HEK293 (cell line): ENCODE results near the gene ZNF708.

Experiments
- CTCF ChIA-PET: fragments of 350-600 bp; formaldehyde crosslinking; extraction: SDS; loops from one replicate; lab custom pipeline; 2021; ENCODE audit warnings: antibody characterized with exemption; lab: Yijun Ruan, JAX
- POLR2A ChIA-PET: fragments of 300-600 bp; formaldehyde crosslinking; extraction: SDS; loops from one replicate; lab custom pipeline; 2020; ENCODE audit warnings: antibody characterized with exemption, inconsistent platforms; lab: Yijun Ruan, JAX
- H3K27ac ChIP-seq: fragments of 200-500 bp; sonication (Bioruptor generic); 2 replicates; pipeline ENCODE4 v1.5.1; 2014; ENCODE audit warnings: low read depth, low read length, control low read depth, inconsistent platforms; ENCODE audit errors: extremely low read depth
- H3K36me3 ChIP-seq, 2 experiments: fragments of 200-500 bp in 1 of 2; sonication (Bioruptor generic) in 1 of 2; 1 replicate in 1 of 2; 2 replicates in 1 of 2; pipeline ENCODE4 v1.5.1; 2014 to 2017; ENCODE audit warnings: inconsistent platforms in 2 of 2, low read length in 2 of 2; ENCODE audit not compliant: control insufficient read depth in 2 of 2, insufficient read depth in 1 of 2
- H3K4me1 ChIP-seq: fragments of 200-500 bp; sonication (Bioruptor generic); 2 replicates; pipeline ENCODE4 v1.5.1; 2014; ENCODE audit warnings: mild to moderate bottlenecking, low read length, inconsistent platforms; ENCODE audit not compliant: control insufficient read depth, insufficient read depth
- H3K4me3 ChIP-seq: 2 replicates; pipeline ENCODE4 v1.5.1; 2011; ENCODE audit warnings: low read depth, mild to moderate bottlenecking, control low read depth, low read length, moderate library complexity
- H3K9me3 ChIP-seq: fragments of 200-500 bp; sonication (Bioruptor generic); 2 replicates; pipeline ENCODE4 v1.5.1; 2014; ENCODE audit warnings: low read depth, low read length, inconsistent platforms; ENCODE audit not compliant: control insufficient read depth, insufficient read depth
- GLI4 ChIP-seq: fragments of 450-650 bp; formaldehyde crosslinking; IDR thresholded peaks from 2 replicates; pipeline ENCODE4 v1.5.1; 2016; ENCODE audit warnings: missing biosample characterization, missing genetic modification characterization
- HOXC10 ChIP-seq: sonication (generic); formaldehyde crosslinking; IDR thresholded peaks from 2 replicates; pipeline ENCODE4 v1.8.1; 2023; ENCODE audit warnings: mild to moderate bottlenecking, missing genetic modification reagents
- KLF7 ChIP-seq: fragments of 450-650 bp; formaldehyde crosslinking; IDR thresholded peaks from 2 replicates; pipeline ENCODE4 v1.5.1; 2016; ENCODE audit warnings: missing biosample characterization, missing genetic modification characterization, borderline replicate concordance
- MEIS1 ChIP-seq: sonication (generic); formaldehyde crosslinking; IDR thresholded peaks from 2 replicates; pipeline ENCODE4 v1.8.1; 2022; ENCODE audit warnings: missing genetic modification reagents, mild to moderate bottlenecking, borderline replicate concordance
- REST ChIP-seq: fragments of 450-650 bp; formaldehyde crosslinking; IDR thresholded peaks from 2 replicates; pipeline ENCODE4 v1.5.1; 2016; ENCODE audit warnings: missing biosample characterization, missing genetic modification characterization
- SCRT2 ChIP-seq: fragments of 450-650 bp; formaldehyde crosslinking; IDR thresholded peaks from 2 replicates; pipeline ENCODE4 v1.5.1; 2016; ENCODE audit warnings: missing biosample characterization, missing genetic modification characterization
- SP3 ChIP-seq: fragments of 450-650 bp; formaldehyde crosslinking; IDR thresholded peaks from 2 replicates; pipeline ENCODE4 v1.5.1; 2016; ENCODE audit warnings: missing biosample characterization, missing genetic modification characterization
- ZNF112 ChIP-seq: fragments of 450-650 bp; formaldehyde crosslinking; IDR thresholded peaks from 2 replicates; pipeline ENCODE4 v1.5.0; 2017; ENCODE audit warnings: missing biosample characterization, missing genetic modification characterization
- ZNF133 ChIP-seq: fragments of 450-650 bp; formaldehyde crosslinking; IDR thresholded peaks from 2 replicates; pipeline ENCODE4 v1.5.1; 2016; ENCODE audit warnings: missing biosample characterization, missing genetic modification characterization
- ZNF157 ChIP-seq: fragments of 450-650 bp; formaldehyde crosslinking; IDR thresholded peaks from 2 replicates; pipeline ENCODE4 v1.5.1; 2016; ENCODE audit warnings: missing biosample characterization, missing genetic modification characterization
- ZNF335 ChIP-seq: fragments of 450-650 bp; formaldehyde crosslinking; conservative IDR thresholded peaks from 2 replicates; pipeline ENCODE4 v1.5.1; 2016; ENCODE audit warnings: missing biosample characterization, missing genetic modification characterization
- ZNF473 ChIP-seq: fragments of 450-650 bp; formaldehyde crosslinking; IDR thresholded peaks from 2 replicates; pipeline ENCODE4 v1.5.1; 2017; ENCODE audit warnings: missing biosample characterization, missing genetic modification characterization
- ZNF521 ChIP-seq: fragments of 450-650 bp; formaldehyde crosslinking; IDR thresholded peaks from 2 replicates; pipeline ENCODE4 v1.5.1; 2017; ENCODE audit warnings: missing biosample characterization, mild to moderate bottlenecking, missing genetic modification characterization
- ZNF529 ChIP-seq: fragments of 450-650 bp; formaldehyde crosslinking; IDR thresholded peaks from 2 replicates; pipeline ENCODE4 v1.5.1; 2017; ENCODE audit warnings: missing genetic modification characterization, missing biosample characterization; ENCODE audit not compliant: insufficient replicate concordance
- ZNF561 ChIP-seq: fragments of 450-650 bp; IDR thresholded peaks from 2 replicates; pipeline ENCODE4 v1.5.1; 2018; ENCODE audit warnings: missing biosample characterization, missing genetic modification characterization, borderline replicate concordance
- ZNF624 ChIP-seq: fragments of 450-650 bp; formaldehyde crosslinking; IDR thresholded peaks from 2 replicates; pipeline ENCODE4 v1.5.1; 2017; ENCODE audit warnings: missing biosample characterization, missing genetic modification characterization
- ZNF677 ChIP-seq: fragments of 450-650 bp; IDR thresholded peaks from 2 replicates; pipeline ENCODE4 v1.5.0; 2018; ENCODE audit warnings: missing biosample characterization, mild to moderate bottlenecking, missing genetic modification characterization, moderate library complexity
- ZNF830 ChIP-seq: fragments of 450-650 bp; IDR thresholded peaks from 2 replicates; pipeline ENCODE4 v1.5.0; 2018; ENCODE audit warnings: missing biosample characterization, missing genetic modification characterization, low read depth, mild to moderate bottlenecking, moderate library complexity
- TF ChIP-seq, protein P1 (sequence below): fragments of 450-650 bp; formaldehyde crosslinking; IDR thresholded peaks from 2 replicates; pipeline ENCODE4 v1.5.1; 2016; ENCODE audit warnings: missing biosample characterization, missing genetic modification characterization
- TF ChIP-seq, protein P2 (sequence below): fragments of 450-650 bp; formaldehyde crosslinking; IDR thresholded peaks from 2 replicates; pipeline ENCODE4 v1.5.1; 2017; ENCODE audit warnings: missing biosample characterization, missing genetic modification characterization

Gene ZNF708

GRCh38 chr19:21326169-21326568, 3.0 kb downstream of the ZNF708 start:
- Histone ChIP-seq H3K4me1 (no peaks in the 10 kb centered on the region), H3K27ac (no peak overlapping the region), H3K9me3 (0 out of 2 replicates have a peak, but pooled peaks cover 3% of the 10 kb centered on the region), H3K36me3 (peaks cover 12 to 16% of the 10 kb centered on the region in 2 experiments; a peak in 2 of 3 replicates), H3K4me3 (no peak overlapping the region)
- CTCF ChIA-PET, result no interaction called here
- TF ChIP-seq ZNF624 (no peak), ZNF335 (no peak), ZNF521 (no peak), ZNF677 (no peak), ZNF830 (tag by site-specific recombination) (no peak), KLF7 (tag by site-specific recombination) (no peak), HOXC10 (CRISPR knock-in tag) (no peak)
- TF ChIP-seq, protein P1, sequence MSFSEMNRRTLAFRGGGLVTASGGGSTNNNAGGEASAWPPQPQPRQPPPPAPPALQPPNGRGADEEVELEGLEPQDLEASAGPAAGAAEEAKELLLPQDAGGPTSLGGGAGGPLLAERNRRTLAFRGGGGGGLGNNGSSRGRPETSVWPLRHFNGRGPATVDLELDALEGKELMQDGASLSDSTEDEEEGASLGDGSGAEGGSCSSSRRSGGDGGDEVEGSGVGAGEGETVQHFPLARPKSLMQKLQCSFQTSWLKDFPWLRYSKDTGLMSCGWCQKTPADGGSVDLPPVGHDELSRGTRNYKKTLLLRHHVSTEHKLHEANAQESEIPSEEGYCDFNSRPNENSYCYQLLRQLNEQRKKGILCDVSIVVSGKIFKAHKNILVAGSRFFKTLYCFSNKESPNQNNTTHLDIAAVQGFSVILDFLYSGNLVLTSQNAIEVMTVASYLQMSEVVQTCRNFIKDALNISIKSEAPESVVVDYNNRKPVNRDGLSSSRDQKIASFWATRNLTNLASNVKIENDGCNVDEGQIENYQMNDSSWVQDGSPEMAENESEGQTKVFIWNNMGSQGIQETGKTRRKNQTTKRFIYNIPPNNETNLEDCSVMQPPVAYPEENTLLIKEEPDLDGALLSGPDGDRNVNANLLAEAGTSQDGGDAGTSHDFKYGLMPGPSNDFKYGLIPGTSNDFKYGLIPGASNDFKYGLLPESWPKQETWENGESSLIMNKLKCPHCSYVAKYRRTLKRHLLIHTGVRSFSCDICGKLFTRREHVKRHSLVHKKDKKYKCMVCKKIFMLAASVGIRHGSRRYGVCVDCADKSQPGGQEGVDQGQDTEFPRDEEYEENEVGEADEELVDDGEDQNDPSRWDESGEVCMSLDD (tag by site-specific recombination), result no peak
- POLR2A ChIA-PET, result no interaction called here

DNA sequence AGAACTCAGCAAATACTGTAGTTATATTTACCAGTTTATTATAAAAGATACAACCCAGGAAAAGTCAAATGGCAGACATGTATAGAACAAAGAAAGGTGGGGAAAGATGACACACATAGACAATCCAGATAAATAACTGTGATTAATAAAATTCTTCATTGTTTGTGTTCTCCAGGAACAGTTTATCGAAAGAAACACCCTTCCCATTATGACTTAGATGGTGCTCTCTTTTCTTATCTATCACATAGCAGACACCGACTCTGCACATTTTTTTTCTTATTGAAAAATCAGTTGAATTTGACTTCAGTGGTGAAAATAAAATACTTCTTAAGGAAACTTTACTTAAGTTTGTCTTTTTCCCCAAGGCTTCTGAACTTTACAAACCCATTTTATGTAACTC, 6.2 kb downstream of the ZNF708 start:
- CTCF ChIA-PET, result no interaction called here
- H3K36me3 ChIP-seq, result peaks cover 12 to 16% of the 10 kb centered on the region in 2 experiments; a peak in 2 of 3 replicates
- TF ChIP-seq ZNF561 (tag by site-specific recombination), result no peak
- TF ChIP-seq, protein P2, sequence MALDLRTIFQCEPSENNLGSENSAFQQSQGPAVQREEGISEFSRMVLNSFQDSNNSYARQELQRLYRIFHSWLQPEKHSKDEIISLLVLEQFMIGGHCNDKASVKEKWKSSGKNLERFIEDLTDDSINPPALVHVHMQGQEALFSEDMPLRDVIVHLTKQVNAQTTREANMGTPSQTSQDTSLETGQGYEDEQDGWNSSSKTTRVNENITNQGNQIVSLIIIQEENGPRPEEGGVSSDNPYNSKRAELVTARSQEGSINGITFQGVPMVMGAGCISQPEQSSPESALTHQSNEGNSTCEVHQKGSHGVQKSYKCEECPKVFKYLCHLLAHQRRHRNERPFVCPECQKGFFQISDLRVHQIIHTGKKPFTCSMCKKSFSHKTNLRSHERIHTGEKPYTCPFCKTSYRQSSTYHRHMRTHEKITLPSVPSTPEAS, result no peak
- TF ChIP-seq ZNF157 (tag by site-specific recombination), result no peak
- no peak for TF ChIP-seq ZNF133
- no peak for TF ChIP-seq ZNF521
- TF ChIP-seq REST (tag by site-specific recombination), result no peak
- TF ChIP-seq ZNF529 (tag by site-specific recombination), result no peak
- no peak for TF ChIP-seq SCRT2 (tag by site-specific recombination)
- TF ChIP-seq SP3 (tag by site-specific recombination), result no peak
- TF ChIP-seq ZNF112 (tag by site-specific recombination), result no peak
- TF ChIP-seq GLI4 (tag by site-specific recombination), result no peak
- TF ChIP-seq MEIS1, result no peak
- no peak for TF ChIP-seq ZNF473 (tag by site-specific recombination)
- H3K4me1 ChIP-seq, result no peaks in the 10 kb centered on the region
- no peak overlapping the region for H3K27ac ChIP-seq
- H3K9me3 ChIP-seq, result 0 out of 2 replicates have a peak, but pooled peaks cover 3% of the 10 kb centered on the region
- no peak overlapping the region for H3K4me3 ChIP-seq
- POLR2A ChIA-PET, result no interaction called here
